ENCODE data around the gene LGALS9C.
"Not testable (repeated sequence)": the region's sequence is repeated elsewhere in the genome, so short reads cannot be mapped to it uniquely, and the experiment has no call there.

LGALS9C gene

GRCh38 chr17:18478977-18479595, 2.5 kb downstream of the LGALS9C start:
- not testable (repeated sequence) for DNase-seq

DNA sequence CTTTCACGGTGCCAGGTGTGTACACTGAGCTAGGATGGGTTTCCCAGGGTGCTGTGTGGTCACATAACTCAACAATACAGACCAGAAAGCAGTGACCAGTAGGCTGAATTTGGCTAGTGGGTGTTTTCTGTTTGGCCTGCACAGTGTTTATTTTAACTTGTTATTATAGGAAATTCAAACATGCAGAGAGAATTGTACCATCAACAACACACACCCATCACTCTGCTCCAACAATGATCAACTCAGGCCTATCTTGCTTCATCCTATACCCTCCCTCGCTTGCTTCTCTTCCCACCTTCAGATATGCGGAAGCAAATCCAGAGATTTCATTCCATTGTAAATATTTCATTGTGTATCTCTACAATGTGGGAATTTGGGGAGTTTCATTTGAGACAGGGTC, 5.2 kb downstream of the LGALS9C start:
- DNase-seq = not testable (repeated sequence)

GRCh38 chr17:18485936-18486464, 9.4 kb downstream of the LGALS9C start:
- DNase-seq = not testable (repeated sequence)

DNA sequence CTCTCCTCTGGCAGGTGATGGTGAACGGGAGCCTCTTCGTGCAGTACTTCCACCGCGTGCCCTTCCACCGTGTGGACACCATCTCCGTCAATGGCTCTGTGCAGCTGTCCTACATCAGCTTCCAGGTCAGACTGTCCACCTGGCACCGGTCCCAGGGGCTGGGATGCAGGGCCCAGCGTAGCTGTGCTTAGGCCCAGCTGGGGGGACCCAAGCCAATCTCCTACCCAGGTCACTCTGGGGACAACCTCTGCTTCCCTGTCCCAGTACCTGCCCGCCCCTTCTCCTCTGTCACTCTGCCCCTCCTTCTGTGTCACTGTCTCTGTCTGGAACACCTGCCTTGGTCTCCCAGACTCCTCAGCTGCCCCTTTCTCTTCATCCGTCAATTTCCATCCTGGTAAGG, 11.0 kb downstream of the LGALS9C start:
- DNase-seq = not testable (repeated sequence)

DNA sequence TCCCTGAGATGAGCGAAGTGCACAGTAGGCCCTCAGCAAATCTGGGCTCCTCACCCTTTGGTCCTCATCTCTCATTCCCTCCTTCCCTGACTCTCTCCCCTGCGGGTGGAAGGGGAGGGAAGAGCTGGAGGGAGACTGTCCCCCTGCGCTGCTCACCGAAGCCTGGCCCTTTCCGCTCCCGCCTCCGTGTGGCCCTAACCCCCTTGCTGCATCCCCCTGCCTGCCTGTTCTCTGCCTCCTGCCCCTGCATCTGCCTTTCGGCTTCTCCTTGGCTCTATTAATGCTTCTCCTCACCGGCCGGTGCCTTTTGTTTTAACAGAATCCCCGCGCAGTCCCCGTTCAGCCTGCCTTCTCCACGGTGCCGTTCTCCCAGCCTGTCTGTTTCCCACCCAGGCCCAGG, 12.0 kb downstream of the LGALS9C start:
- not testable (repeated sequence) for DNase-seq

DNA sequence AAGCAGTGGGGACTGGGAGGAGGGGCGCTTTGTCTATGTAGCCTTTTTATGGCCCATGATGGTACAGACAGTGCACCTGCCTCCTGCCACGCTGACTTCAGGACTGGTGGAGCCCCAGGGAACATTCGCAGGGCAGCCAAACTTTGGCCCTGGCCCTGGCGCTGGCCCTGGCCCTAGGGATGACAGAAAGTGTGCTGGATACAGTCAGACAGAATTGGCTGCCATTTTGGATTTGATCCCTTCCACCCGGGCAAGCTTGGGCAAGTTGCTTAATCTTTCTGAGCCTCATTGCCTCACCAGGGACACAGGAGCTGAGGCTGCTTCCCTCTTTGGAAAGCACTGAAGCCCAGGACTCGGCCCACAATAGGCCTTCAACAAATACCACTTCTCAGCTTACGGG, 13.4 kb downstream of the LGALS9C start:
- DNase-seq = not testable (repeated sequence)

DNA sequence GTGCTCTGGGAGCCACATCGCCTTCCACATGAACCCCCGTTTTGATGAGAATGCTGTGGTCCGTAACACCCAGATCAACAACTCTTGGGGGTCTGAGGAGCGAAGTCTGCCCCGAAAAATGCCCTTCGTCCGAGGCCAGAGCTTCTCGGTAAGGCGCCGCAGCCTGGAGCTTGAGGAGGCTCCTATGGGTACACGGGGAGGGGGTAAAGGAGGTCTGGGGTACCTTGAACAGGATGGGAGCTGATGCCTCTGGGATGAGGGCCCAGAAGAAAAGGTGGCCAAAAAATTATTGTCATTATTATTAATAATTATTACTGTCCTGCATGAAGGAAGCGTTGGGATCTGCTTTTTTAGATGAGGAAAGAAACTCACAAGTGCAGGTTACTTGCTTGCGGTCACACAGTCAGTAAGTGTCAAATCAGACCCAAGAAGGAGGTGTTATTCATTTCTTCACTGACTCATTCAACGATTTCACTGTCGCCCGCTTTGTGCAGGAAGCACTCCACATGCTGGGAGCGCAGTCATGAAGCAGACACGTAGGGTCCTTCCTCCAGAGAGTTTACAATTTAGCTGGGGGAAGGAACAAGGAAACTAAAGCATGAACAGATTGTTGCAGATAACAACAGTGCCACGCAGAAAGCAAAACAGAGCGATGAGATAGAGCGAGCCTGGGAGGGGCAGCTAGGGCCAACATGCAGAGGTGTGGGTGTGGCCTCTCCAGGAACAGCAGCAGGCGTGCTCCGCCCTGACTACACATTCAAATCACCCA, 16.3 kb downstream of the LGALS9C start:
- DNase-seq = not testable (repeated sequence)

DNA sequence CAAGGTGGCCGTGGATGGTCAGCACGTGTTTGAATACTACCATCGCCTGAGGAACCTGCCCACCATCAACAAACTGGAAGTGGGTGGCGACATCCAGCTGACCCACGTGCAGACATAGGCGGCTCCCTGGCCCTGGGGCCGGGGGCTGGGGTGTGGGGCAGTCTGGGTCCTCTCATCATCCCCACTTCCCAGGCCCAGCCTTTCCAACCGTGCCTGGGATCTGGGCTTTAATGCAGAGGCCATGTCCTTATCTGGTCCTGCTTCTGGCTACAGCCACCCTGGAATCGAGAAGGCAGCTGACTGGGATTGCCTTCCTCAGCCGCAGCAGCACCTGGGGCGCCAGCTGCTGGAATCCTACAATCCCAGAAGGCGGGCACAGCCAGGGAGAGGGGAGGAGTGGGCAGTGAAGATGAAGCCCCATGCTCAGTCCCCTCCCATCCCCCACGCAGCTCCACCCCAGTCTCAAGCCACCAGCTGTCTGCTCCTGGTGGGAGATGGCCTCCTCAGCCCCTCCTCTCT, 17.7 kb downstream of the LGALS9C start:
- DNase-seq = not testable (repeated sequence)

- DNase-seq = not testable (repeated sequence)
These were observed 20.5 kb downstream of the LGALS9C start for GRCh38 chr17:18497044-18497443.

GRCh38 chr17:18499100-18499499, 22.5 kb downstream of the LGALS9C start:
- not testable (repeated sequence) for DNase-seq

- DNase-seq = not testable (repeated sequence)
These were observed 23.2 kb downstream of the LGALS9C start for GRCh38 chr17:18499756-18500155.

DNA sequence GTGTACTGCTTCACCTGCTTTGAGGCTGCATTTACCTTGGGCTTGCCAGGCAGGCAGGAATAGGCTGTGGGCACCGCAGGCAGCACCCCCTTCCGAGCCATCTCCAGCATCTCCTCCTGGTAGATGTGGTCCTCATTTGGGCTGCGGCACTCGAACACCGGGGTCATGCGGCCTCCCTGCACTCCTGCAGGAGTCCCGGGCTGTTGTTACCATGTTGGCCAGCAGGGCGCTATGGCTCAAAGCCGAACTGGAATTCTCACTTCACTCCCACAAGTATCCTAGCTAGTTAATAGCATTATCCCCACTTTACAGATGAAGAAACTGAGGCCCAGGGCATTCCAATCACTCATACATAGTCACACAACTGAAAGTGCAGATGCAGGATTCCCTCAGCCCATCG, 23.7 kb downstream of the LGALS9C start:
- not testable (repeated sequence) for DNase-seq

GRCh38 chr17:18500816-18501215, 24.2 kb downstream of the LGALS9C start:
- DNase-seq = not testable (repeated sequence)

- DNase-seq = not testable (repeated sequence)
These were observed 26.6 kb downstream of the LGALS9C start for GRCh38 chr17:18503221-18503620.

- not testable (repeated sequence) for DNase-seq
These were observed 31.1 kb downstream of the LGALS9C start for GRCh38 chr17:18507729-18508128.

GRCh38 chr17:18508667-18509066, 32.1 kb downstream of the LGALS9C start:
- not testable (repeated sequence) for DNase-seq

GRCh38 chr17:18521100-18521499, 44.5 kb downstream of the LGALS9C start:
- not testable (repeated sequence) for DNase-seq

DNA sequence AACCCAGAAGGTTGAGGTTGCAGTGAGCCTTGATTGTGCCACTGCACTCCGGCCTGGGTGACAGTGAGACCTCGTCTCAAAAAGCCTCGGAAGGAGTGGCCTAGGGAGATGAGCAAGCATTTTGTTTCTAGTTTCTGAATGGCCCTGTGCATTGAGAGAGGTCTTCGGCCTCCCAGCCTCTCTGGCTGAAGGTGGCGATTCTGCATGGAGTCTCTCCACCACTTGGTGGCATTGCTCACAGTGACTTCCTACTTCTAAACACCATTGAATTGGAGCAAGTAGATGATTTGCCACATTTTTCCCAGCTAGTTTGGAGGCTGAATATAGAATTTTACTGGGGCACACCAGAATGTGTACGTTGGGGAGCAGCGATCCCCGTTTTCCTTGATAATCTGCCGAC, 48.4 kb downstream of the LGALS9C start:
- DNase-seq = not testable (repeated sequence)

DNA sequence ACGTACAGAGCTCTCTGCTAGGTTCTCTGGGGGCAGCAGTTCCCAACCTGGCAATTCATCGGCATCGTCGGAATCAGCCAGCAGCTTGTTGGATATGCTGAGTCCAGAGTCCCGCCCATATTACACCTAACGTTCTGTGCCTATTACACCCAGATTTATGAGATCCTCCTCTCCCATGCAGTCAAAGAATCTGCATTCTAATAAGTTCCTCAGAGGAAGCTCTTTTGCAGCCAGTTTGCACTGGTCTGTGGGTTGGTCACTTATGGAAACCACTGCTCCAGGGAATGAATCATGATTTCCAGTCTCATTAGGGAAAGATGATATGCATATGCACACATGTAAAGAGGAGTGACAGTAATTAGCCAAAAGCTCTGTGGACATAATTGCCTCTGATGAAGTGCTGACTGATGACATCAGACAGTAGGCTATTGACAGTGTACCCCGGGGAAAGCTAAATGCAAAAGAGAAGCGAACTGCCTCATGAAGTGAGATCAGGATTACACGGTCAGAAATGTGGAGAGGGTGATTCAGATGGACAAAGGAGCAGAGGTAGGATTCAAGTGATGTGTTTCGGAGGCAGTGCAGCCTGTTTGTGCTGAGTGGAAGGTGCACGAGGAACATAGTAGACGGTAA, 49.7 kb downstream of the LGALS9C start:
- not testable (repeated sequence) for DNase-seq

DNA sequence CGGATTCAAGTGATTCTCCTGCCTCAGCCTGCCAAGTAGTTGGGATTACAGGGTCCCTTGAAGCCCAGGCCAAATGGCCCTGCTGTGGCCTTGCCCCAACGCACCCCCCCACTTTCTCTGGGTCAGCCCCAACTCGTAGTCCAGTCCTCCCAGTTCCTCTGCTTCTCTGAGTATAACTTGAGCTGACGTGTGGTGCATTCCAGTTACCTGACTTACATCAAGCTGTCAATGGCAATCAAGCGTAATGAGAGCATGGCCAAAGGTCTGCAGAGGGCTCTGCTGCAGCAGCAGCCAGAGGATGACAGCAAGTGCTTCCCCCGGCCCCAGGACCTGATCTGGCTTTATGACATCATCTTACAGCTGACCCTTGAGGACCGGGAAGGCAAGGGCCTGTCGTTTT, 50.8 kb downstream of the LGALS9C start:
- DNase-seq = not testable (repeated sequence)

GRCh38 chr17:18528435-18528834, 51.8 kb downstream of the LGALS9C start:
- DNase-seq = not testable (repeated sequence)

- not testable (repeated sequence) for DNase-seq
These were observed 52.4 kb downstream of the LGALS9C start for GRCh38 chr17:18528899-18529500.

- DNase-seq = not testable (repeated sequence)
These were observed 53.8 kb downstream of the LGALS9C start for GRCh38 chr17:18530405-18530804.
